ENCODE measurements around the gene GPD1.

Gene GPD1

DNA sequence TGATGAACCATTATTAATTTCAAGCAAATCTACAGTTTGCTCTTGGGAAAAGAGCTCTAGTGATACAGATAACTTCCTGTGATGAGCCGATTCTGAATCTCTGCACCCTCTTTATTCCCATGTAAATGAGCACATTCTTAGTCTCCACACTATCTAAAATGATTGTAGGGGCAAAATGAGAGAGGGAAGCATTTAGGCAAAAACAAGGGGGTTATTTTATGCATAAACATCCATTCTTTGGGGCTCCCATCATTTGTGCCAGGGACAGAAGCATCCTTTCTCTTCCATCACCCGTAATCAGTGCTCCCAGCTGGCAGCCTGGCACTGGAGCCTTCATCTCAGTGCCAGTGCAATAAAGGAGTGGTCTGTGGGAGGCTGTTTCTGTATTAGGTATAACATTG is 1.7 kb upstream of the GPD1 start:
- Histone ChIP-seq H3K4me3 (ENCODE audit: low read depth, low read length) (no peak overlapping the region), H3K27ac (ENCODE audit: low read depth, low read length) (no peak overlapping the region), H3K4me1 (ENCODE audit: control insufficient read depth, insufficient read depth, low read length) (peaks cover 3% of the 10 kb centered on the region; the same call in 1 of the 2 replicates), H3K9me3 (ENCODE audit: control insufficient read depth, insufficient read depth, low read depth, low read length) (no peaks in the 10 kb centered on the region), H3K36me3 (ENCODE audit: control insufficient read depth, insufficient read depth, low read length) (peaks cover 45% of the 10 kb centered on the region), H3K9ac (ENCODE audit: low read length) (no peak overlapping the region), H3K27me3 (ENCODE audit: control insufficient read depth, insufficient read depth, low read length) (no peaks in the 10 kb centered on the region)

DNA sequence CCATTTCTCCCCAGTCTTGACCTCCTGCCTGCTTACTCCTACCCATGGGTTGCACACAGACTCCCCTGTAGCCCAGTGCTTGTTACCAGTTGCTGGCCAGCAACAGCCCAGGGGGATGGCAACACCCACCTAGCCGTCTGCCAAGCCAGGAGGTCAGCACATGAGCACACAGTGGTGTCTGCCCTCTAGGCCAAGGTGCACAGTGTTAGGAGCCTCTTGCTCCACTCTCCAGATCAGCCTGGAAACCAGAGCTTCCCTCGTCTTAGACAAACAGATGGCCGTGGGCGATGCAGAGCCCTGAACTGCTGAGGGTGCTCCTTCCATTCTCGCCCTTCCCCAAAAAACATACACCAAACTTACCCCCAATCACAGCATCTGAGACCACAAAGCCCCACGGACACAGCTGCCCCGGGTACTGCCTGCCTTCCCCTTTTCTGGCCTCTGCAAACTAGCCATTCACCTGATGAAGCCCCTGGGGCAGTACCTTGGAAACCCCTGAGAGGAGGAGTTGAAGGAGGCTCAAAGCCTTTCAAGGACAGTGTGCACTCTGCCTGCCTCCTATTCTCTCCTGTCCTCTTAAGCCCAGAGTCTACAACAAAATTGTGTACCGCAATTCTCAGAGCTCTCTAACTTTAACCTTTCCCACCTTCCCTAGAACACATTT is 1.0 kb upstream of the GPD1 start:
- H3K27me3 ChIP-seq (ENCODE audit: control insufficient read depth, insufficient read depth, low read length) = no peaks in the 10 kb centered on the region
- H3K4me1 ChIP-seq (ENCODE audit: control insufficient read depth, insufficient read depth, low read length) = peaks cover 3% of the 10 kb centered on the region; the same call in 1 of the 2 replicates
- peaks cover 40% of the 10 kb centered on the region for H3K36me3 ChIP-seq (ENCODE audit: control insufficient read depth, insufficient read depth, low read length)
- no peak overlapping the region for H3K4me3 ChIP-seq (ENCODE audit: low read depth, low read length)
- H3K9ac ChIP-seq (ENCODE audit: low read length) = no peak overlapping the region
- no peaks in the 10 kb centered on the region for H3K9me3 ChIP-seq (ENCODE audit: control insufficient read depth, insufficient read depth, low read depth, low read length)
- H3K27ac ChIP-seq (ENCODE audit: low read depth, low read length) = no peak overlapping the region

DNA sequence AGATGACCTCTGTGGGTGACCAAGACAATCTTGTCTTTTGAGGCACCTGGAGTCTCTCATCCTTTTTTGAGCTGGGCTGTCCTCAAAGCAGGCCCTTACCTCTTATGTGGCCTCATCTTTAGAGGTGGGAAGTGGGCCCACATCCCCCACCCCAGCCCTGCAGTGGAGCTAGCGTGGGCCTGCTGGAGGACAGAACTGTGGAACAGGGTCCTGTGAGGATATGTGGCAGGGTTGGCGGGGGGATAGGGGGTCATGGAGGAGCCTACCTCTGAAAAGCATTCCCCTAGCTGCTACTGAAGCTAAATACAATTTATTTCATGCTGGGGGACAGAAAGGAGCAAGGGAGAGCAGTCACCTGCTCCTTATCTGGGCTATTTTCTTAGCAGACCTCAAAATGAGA is 457 bp upstream of the GPD1 start:
- Histone ChIP-seq H3K9me3 (ENCODE audit: control insufficient read depth, insufficient read depth, low read depth, low read length) (no peaks in the 10 kb centered on the region), H3K27me3 (ENCODE audit: control insufficient read depth, insufficient read depth, low read length) (no peaks in the 10 kb centered on the region), H3K27ac (ENCODE audit: low read depth, low read length) (no peak overlapping the region), H3K9ac (ENCODE audit: low read length) (no peak overlapping the region), H3K4me3 (ENCODE audit: low read depth, low read length) (no peak overlapping the region), H3K36me3 (ENCODE audit: control insufficient read depth, insufficient read depth, low read length) (peaks cover 34% of the 10 kb centered on the region), H3K4me1 (ENCODE audit: control insufficient read depth, insufficient read depth, low read length) (peaks cover 3% of the 10 kb centered on the region; the same call in 1 of the 2 replicates)

DNA sequence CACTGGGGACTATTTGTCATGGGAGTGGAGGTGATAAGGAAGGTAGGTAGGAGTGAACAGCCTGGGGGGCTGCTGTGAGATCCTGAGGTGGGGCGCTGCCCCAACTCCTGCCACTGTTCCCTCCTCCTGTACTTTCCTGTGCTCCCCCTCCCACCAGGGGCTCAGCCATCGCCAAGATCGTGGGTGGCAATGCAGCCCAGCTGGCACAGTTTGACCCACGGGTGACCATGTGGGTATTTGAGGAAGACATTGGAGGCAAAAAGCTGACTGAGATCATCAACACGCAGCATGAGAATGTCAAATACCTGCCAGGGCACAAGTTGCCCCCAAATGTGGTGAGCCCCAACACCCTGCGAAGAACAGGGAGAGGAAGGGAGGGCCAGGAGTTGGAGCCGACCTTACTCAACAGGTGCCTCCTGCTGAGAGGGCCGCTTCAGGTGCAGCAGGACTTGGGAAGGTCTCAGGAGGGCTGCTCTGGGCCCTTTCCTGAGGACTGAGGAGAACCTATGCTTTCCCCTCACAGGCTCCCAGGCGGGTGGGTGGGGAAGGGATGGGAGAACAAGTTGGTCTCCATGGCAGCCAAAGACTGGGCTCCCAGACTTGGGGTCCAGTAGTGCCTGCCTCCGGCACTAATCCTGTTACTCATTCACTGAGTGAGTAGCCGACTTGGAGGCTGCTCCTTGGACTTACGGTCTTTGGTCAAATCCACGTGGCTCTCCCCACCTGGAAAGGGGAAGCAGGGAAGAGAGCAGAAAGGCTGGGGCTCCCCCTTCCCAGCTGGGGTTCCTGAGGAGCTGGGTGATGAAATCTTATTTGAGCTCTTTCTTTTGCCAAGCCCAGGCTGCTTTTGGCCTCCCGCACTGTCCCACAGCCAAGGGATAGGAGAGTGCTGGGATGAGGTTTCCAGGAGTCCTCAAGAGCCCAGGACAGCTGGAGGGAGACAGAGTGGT is 884 bp downstream of the GPD1 start:
- no peak overlapping the region for H3K9ac ChIP-seq (ENCODE audit: low read length)
- no peak overlapping the region for H3K27ac ChIP-seq (ENCODE audit: low read depth, low read length)
- H3K9me3 ChIP-seq (ENCODE audit: control insufficient read depth, insufficient read depth, low read depth, low read length) = no peaks in the 10 kb centered on the region
- peaks cover 5% of the 10 kb centered on the region; the same call in 1 of the 2 replicates for H3K4me1 ChIP-seq (ENCODE audit: control insufficient read depth, insufficient read depth, low read length)
- no peaks in the 10 kb centered on the region for H3K27me3 ChIP-seq (ENCODE audit: control insufficient read depth, insufficient read depth, low read length)
- peaks cover 20% of the 10 kb centered on the region for H3K36me3 ChIP-seq (ENCODE audit: control insufficient read depth, insufficient read depth, low read length)
- no peak overlapping the region for H3K4me3 ChIP-seq (ENCODE audit: low read depth, low read length)

DNA sequence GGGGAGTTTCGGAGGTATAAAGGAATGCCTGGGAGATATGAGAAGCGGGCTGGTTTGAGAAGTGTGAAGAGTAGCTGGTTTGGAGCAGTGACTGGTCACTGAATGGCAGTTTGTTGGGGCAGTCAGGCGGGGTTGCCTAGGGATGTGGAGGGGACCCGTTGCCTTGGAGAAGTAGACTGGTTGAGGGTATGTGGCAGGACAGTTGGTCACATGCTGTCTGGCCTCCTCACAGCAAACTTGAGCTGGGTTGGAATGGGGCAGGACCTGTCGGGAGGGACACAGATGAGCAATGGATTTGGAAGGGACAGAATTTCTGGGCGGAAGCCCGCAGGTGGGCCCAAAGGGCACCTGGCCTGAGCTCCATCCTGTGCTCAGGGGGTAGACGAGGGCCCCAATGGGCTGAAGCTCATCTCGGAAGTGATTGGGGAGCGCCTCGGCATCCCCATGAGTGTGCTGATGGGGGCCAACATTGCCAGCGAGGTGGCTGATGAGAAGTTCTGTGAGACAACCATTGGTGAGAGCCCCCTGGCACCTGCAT is 2.2 kb downstream of the GPD1 start:
- peaks cover 8% of the 10 kb centered on the region; the same call in 1 of the 2 replicates for H3K36me3 ChIP-seq (ENCODE audit: control insufficient read depth, insufficient read depth, low read length)
- H3K4me1 ChIP-seq (ENCODE audit: control insufficient read depth, insufficient read depth, low read length) = peaks cover 18% of the 10 kb centered on the region
- no peaks in the 10 kb centered on the region for H3K9me3 ChIP-seq (ENCODE audit: control insufficient read depth, insufficient read depth, low read depth, low read length)
- H3K9ac ChIP-seq (ENCODE audit: low read length) = no peak overlapping the region
- H3K4me3 ChIP-seq (ENCODE audit: low read depth, low read length) = no peak overlapping the region
- H3K27me3 ChIP-seq (ENCODE audit: control insufficient read depth, insufficient read depth, low read length) = no peaks in the 10 kb centered on the region
- H3K27ac ChIP-seq (ENCODE audit: low read depth, low read length) = no peak overlapping the region

DNA sequence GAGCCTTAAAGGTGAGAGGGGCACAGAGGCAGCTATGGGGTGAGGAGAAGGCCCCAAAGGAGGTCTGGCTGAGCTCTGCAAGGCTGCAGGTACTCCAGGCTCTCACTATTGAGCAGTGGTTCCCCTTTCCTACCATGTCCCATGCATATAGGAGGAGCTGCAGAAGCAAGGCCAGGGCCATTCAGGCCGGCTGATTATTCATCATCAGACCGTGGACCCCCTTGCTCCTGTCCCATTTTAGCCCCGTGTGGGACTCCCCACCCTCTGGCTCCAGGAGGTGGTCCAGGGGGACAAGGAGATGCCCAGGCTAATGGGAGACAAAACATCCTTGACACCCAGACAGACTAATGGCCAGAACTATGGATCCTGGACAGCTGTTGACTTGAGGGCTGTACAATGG is 3.1 kb downstream of the GPD1 start:
- no peak overlapping the region for H3K27ac ChIP-seq (ENCODE audit: low read depth, low read length)
- no peaks in the 10 kb centered on the region for H3K9me3 ChIP-seq (ENCODE audit: control insufficient read depth, insufficient read depth, low read depth, low read length)
- peaks cover 5% of the 10 kb centered on the region; the same call in 1 of the 2 replicates for H3K36me3 ChIP-seq (ENCODE audit: control insufficient read depth, insufficient read depth, low read length)
- peaks cover 18% of the 10 kb centered on the region for H3K4me1 ChIP-seq (ENCODE audit: control insufficient read depth, insufficient read depth, low read length)
- H3K9ac ChIP-seq (ENCODE audit: low read length) = no peak overlapping the region
- H3K27me3 ChIP-seq (ENCODE audit: control insufficient read depth, insufficient read depth, low read length) = no peaks in the 10 kb centered on the region
- H3K4me3 ChIP-seq (ENCODE audit: low read depth, low read length) = no peak overlapping the region

DNA sequence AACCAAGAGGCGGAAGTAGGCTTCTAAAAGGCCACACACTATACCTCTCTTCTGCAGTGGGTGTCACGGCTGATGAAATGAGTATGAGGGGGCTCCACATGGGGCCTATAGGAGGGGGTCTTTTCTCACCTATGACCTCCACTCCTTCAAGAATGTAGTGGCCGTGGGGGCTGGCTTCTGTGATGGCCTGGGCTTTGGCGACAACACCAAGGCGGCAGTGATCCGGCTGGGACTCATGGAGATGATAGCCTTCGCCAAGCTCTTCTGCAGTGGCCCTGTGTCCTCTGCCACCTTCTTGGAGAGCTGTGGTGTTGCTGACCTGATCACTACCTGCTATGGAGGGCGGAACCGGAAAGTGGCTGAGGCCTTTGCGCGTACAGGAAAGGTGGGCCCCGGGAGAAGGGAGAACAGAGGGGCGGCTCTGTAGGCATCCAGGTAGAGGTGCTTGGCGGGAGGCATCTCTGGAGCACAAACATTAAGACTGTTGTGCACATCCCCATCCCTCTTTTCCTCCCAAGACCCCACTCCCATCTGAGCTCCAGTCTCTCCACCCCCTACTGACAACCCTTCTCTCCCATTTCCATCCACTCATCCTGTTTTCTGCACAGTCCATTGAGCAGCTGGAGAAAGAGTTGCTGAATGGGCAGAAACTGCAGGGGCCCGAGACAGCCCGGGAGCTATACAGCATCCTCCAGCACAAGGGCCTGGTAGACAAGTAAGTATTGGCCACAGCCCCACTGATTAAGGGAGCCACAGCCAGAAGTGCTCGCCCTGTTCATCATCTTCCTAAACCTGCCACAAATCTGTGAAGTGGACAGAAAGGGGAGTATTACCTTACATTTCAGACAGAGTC is 3.8 kb downstream of the GPD1 start:
- no peaks in the 10 kb centered on the region for H3K27me3 ChIP-seq (ENCODE audit: control insufficient read depth, insufficient read depth, low read length)
- H3K27ac ChIP-seq (ENCODE audit: low read depth, low read length) = no peak overlapping the region
- H3K9me3 ChIP-seq (ENCODE audit: control insufficient read depth, insufficient read depth, low read depth, low read length) = no peaks in the 10 kb centered on the region
- no peak overlapping the region for H3K9ac ChIP-seq (ENCODE audit: low read length)
- no peaks in the 10 kb centered on the region for H3K36me3 ChIP-seq (ENCODE audit: control insufficient read depth, insufficient read depth, low read length)
- H3K4me1 ChIP-seq (ENCODE audit: control insufficient read depth, insufficient read depth, low read length) = peaks cover 18% of the 10 kb centered on the region
- no peak overlapping the region for H3K4me3 ChIP-seq (ENCODE audit: low read depth, low read length)

DNA sequence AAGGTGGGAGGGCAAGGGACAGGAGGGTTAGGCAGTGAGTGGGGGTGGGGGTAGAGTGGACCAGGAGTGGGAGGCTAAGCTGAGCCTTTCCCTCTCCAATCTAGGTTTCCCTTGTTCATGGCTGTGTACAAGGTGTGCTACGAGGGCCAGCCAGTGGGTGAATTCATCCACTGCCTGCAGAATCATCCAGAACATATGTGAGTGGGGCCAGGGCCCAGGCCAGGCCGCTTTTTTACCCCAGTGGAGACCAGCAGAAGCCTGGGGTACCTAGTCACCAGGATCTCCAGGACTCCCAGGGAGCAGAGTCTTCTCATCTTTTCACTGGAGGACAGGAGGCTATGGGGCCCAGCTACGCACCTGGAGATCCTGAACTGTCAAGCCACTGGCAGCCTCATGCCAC is 5.5 kb downstream of the GPD1 start:
- Histone ChIP-seq H3K9me3 (ENCODE audit: control insufficient read depth, insufficient read depth, low read depth, low read length) (no peaks in the 10 kb centered on the region), H3K4me1 (ENCODE audit: control insufficient read depth, insufficient read depth, low read length) (peaks cover 18% of the 10 kb centered on the region), H3K36me3 (ENCODE audit: control insufficient read depth, insufficient read depth, low read length) (no peaks in the 10 kb centered on the region), H3K27me3 (ENCODE audit: control insufficient read depth, insufficient read depth, low read length) (no peaks in the 10 kb centered on the region), H3K4me3 (ENCODE audit: low read depth, low read length) (no peak overlapping the region), H3K27ac (ENCODE audit: low read depth, low read length) (no peak overlapping the region), H3K9ac (ENCODE audit: low read length) (no peak overlapping the region)

DNA sequence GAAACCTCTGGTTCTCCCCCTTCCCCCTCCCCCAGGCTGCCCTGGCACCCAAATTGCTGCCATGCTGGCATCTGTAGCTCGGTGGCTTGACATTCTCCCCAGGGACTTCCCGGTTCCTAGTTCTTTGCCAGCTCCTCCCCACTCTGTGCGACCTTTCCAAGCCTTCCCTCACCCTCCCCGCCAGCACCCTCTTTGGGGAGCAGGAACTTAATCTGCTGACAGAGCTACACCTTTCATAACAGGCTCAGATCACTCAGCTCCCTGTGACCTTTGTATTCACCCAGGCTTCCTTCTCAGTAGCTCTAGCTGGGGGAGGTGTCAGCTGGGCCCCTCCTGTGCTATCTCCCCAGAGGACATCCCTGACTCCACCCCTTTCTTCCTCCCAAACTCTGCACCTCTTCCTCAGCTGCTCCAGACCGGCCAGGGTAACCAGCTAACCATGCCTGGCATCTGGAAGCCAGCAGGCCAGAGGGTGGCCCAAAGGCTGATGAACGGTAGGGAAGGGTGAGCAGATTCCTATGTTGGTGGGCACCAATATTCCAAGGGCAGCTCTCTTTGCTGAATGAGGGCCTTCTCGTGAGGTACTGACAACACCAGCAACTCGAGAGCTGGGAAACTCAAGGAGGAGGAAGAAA is 6.4 kb downstream of the GPD1 start:
- Histone ChIP-seq H3K9ac (ENCODE audit: low read length) (peak overlapping the region; percentile 8), H3K9me3 (ENCODE audit: control insufficient read depth, insufficient read depth, low read depth, low read length) (no peaks in the 10 kb centered on the region), H3K4me3 (ENCODE audit: low read depth, low read length) (no peak overlapping the region), H3K4me1 (ENCODE audit: control insufficient read depth, insufficient read depth, low read length) (peaks cover 18% of the 10 kb centered on the region), H3K27me3 (ENCODE audit: control insufficient read depth, insufficient read depth, low read length) (no peaks in the 10 kb centered on the region), H3K36me3 (ENCODE audit: control insufficient read depth, insufficient read depth, low read length) (no peaks in the 10 kb centered on the region), H3K27ac (ENCODE audit: low read depth, low read length) (no peak overlapping the region)

DNA sequence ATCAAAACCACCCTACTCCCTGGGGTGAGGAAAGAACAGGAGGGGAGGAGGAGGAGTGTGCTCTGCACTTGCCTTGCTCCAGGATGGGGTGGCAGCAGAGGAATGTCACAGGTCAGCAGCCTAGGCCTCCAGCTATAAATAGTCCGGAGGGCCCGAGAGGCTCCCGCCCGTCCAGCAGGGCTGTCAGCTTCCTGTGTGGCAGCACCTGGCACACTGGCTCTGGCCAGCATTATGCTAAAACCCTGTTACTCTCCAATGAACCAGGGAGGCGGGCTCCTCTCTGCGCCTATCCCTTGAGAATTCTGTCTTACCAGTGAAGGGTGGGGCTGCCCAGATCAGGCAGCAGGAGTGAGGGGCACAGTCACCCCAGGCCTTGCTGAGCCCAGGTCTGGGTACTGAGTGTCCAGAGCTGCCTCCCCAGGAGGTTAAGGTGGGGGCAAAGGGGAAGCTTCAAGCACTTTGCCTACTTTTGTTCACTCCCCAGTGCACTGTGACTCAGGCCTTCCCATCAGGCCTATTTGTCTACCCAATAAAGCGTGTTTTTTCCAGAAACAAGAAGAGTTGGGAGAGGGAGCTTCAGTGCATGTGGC is 7.0 kb downstream of the GPD1 start:
- Histone ChIP-seq H3K9ac (ENCODE audit: low read length) (no peak overlapping the region), H3K4me3 (ENCODE audit: low read depth, low read length) (peak overlapping the region; percentile 49; the same call in 1 of the 2 replicates), H3K4me1 (ENCODE audit: control insufficient read depth, insufficient read depth, low read length) (peaks cover 18% of the 10 kb centered on the region), H3K9me3 (ENCODE audit: control insufficient read depth, insufficient read depth, low read depth, low read length) (no peaks in the 10 kb centered on the region), H3K36me3 (ENCODE audit: control insufficient read depth, insufficient read depth, low read length) (no peaks in the 10 kb centered on the region), H3K27me3 (ENCODE audit: control insufficient read depth, insufficient read depth, low read length) (no peaks in the 10 kb centered on the region), H3K27ac (ENCODE audit: low read depth, low read length) (no peak overlapping the region)
